AG04450 (cell line): Measurements from ENCODE around the gene ANKDD1A. TPM values are rescaled to one million over a fixed set of nuclear protein-coding genes. Genes with fewer than 3 reads are reported as not detected.

Experiments used
- CTCF ChIA-PET: fragments of 300-600, 350-600 bp; formaldehyde crosslinking; extraction: SDS; loops from one replicate; lab custom pipeline; 2022; ENCODE audit warnings: antibody characterized with exemption, inconsistent platforms; lab: Charles Lee
- POLR2A ChIA-PET: fragments of 350-600 bp; formaldehyde crosslinking; extraction: SDS; loops from one replicate; lab custom pipeline; 2021; ENCODE audit warnings: antibody characterized with exemption, inconsistent platforms; lab: Yijun Ruan, JAX
- DNase-seq: peaks from one replicate; pipeline ENCODE4 v3.0.0-alpha.2; 2011; ENCODE audit warnings: low read depth, low spot score
- H3K27ac ChIP-seq: one replicate; pipeline ENCODE4 v1.5.1; 2012; ENCODE audit warnings: low read depth, low read length, control low read depth
- H3K27me3 ChIP-seq: one replicate; pipeline ENCODE4 v1.6.0; 2012; ENCODE audit warnings: low read length; ENCODE audit not compliant: control insufficient read depth, insufficient read depth
- H3K4me3 ChIP-seq: 2 replicates; pipeline ENCODE4 v1.5.1; 2011; ENCODE audit warnings: mild to moderate bottlenecking, low read depth, low read length, control low read depth
- H3K9me3 ChIP-seq: 2 replicates; pipeline ENCODE4 v1.5.1; 2012; ENCODE audit warnings: low read length; ENCODE audit not compliant: control insufficient read depth, insufficient read depth
- polyA plus RNA-seq: library from polyadenylated mRNA; depleted of rRNA; stranded (reverse); fragments of >200 nt; gene quantifications from 2 replicates; pipeline ENCODE4 v1.2.3, GENCODE V29; 2011
- TF ChIP-seq, protein P1 (sequence below): IDR thresholded peaks from 2 replicates; pipeline ENCODE4 v1.5.1; 2011; ENCODE audit warnings: low read depth, low read length, control low read depth, inconsistent platforms

ANKDD1A gene
- polyA plus RNA-seq, 1 experiment: 4.0 TPM

DNA sequence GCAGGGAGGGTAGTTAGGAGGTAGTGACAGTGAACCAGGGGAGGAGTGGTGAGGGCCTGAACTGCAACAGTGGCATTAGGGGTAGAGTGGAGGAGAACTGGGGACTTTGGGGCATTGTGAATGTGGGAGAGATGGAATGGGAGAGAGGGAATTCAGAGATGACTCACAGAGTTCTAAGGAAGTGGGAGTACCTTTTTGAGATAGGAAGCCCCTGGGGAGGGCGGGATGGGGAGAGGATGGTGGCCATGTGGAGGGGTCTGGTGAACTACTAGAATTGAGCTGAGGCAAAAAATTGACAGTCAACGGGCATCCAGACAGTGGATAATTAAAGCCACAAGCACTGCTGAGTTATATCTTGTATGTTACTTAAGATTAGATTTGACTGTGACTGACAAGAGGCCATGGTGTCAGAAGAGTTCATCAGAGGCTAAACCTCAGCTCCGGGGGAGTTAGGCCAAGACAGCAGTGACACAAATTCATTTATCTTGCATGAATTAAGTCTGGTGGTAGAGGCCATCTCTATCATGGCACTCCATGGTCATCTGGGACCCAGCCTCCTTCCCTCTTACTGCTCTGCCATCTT is 36.0 kb upstream of the ANKDD1A start:
- Histone ChIP-seq H3K4me3 (no peak overlapping the region), H3K27me3 (no peaks in the 10 kb centered on the region), H3K9me3 (no peaks in the 10 kb centered on the region), H3K27ac (no peak overlapping the region)
- ChIA-PET POLR2A (no interaction called here), CTCF (no interaction called here)
- TF ChIP-seq, protein P1, sequence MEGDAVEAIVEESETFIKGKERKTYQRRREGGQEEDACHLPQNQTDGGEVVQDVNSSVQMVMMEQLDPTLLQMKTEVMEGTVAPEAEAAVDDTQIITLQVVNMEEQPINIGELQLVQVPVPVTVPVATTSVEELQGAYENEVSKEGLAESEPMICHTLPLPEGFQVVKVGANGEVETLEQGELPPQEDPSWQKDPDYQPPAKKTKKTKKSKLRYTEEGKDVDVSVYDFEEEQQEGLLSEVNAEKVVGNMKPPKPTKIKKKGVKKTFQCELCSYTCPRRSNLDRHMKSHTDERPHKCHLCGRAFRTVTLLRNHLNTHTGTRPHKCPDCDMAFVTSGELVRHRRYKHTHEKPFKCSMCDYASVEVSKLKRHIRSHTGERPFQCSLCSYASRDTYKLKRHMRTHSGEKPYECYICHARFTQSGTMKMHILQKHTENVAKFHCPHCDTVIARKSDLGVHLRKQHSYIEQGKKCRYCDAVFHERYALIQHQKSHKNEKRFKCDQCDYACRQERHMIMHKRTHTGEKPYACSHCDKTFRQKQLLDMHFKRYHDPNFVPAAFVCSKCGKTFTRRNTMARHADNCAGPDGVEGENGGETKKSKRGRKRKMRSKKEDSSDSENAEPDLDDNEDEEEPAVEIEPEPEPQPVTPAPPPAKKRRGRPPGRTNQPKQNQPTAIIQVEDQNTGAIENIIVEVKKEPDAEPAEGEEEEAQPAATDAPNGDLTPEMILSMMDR: no peak
- no peak for DNase-seq

DNA sequence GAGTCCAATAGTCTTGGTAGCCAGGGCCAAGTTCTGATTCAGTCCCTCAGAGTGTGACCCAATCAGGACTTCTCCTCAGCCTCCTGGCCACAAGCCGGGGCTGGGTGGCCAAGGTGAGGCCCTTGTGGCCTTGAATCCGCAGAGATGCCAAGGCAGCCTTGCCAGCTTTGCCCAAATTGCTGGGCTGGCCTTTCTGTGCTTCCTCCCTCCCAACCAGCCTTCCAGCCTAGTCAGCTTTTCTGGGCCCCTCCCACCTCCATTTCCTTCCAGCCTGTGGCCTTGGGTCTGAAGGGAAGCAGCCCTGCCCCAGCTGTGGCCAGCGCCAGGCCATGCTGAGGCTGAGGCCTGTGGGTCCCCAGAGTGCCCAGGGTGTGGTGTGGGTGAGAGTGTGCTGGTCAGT is 34.3 kb upstream of the ANKDD1A start:
- TF ChIP-seq, protein P1: no peak
- H3K27me3 ChIP-seq: no peaks in the 10 kb centered on the region
- no peak for DNase-seq
- no peak overlapping the region for H3K27ac ChIP-seq
- H3K4me3 ChIP-seq: no peak overlapping the region
- no peaks in the 10 kb centered on the region for H3K9me3 ChIP-seq
- POLR2A ChIA-PET: interaction anchor here (0.6 to 1.0 kb wide), 2 partner anchors 17 to 26 kb away, joined by 3 read pairs; no protein-coding TSS in a partner anchor
- CTCF ChIA-PET: interaction anchor here (0.6 kb wide), 1 partner anchor 77 kb away, joined by 3 read pairs; no protein-coding TSS in a partner anchor

DNA sequence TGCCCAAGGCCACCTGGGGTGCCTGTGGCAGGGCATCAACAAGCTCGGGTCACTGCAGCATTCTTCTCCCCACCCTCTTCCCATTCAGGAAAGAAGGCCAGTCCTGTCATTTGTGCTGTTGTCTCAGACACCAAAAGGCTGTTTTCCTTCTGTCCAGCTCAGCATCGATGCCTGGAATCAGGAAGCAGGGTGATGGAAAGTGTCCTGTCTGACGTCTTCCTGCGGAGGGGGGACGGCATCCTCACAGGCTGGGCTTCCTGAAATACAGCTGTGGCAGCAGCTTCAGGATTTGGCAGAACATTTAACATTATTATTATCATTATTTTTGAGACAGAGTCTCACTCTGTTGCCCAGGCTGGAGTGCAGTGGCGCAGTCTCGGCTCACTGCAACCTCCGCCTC is 33.0 kb upstream of the ANKDD1A start:
- Histone ChIP-seq H3K27ac (no peak overlapping the region), H3K27me3 (no peaks in the 10 kb centered on the region), H3K9me3 (no peaks in the 10 kb centered on the region), H3K4me3 (no peak overlapping the region)
- TF ChIP-seq, protein P1: no peak
- POLR2A ChIA-PET: no interaction called here
- CTCF ChIA-PET: no interaction called here
- DNase-seq: no peak

DNA sequence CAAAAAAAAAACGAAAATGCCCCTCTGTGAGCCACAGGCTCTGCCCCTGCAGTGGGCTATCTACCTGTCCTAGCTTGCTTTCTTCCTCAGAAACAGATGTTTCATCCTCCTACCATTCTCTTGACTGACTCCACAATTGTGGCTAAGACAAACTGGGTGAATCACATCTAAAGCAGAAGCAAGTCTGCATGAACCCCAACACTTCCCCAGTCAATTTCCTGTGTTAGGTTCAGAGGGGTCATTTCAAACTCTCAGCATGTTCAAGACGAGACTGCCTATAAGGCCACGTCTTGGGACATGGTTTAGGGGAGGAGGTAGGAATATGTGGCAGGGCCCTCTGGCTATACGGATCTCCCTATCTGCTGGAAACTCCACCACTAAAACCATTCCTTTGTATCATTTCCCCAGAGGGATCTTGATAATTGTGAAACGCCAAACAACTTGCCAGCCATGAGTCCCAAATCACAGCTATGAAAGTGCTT is 28.6 kb upstream of the ANKDD1A start:
- no peak for DNase-seq
- Histone ChIP-seq H3K27me3 (no peaks in the 10 kb centered on the region), H3K4me3 (no peak overlapping the region), H3K9me3 (no peaks in the 10 kb centered on the region), H3K27ac (peak overlapping the region; percentile 85)
- ChIA-PET CTCF (interaction anchor here (0.7 kb wide), 1 partner anchor 79 kb away, joined by 4 read pairs; no protein-coding TSS in a partner anchor), POLR2A (interaction anchor here (0.7 to 1.6 kb wide), 3 partner anchors 10 to 74 kb away, joined by 3 to 6 read pairs (median 5); no protein-coding TSS in a partner anchor)
- TF ChIP-seq, protein P1: no peak

DNA sequence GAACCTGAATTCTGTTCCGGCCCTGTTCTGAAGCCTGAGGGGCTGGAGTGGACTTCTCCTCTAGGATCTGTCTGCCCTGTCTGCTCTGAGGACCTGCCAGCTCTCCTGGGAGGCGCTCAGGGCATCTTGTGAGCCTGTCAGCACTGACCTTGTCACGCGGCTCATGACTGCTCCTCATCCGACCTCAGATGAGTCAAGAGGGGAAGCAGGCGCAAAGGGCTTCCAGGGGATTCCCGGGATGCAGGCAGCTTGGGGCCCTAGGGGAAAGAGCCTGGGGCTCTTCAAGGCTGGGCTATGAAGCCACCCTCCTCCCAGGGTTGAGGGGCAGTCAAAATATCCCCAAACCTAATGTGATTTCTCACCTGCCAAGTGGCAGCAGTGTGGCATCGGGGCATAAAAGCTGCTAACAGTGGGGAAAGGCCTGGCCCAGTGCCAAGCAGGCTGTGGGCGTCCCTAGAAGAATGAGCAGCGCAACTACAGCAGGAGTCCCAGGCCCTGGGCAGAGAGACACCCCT is 27.6 kb upstream of the ANKDD1A start:
- H3K27me3 ChIP-seq: no peaks in the 10 kb centered on the region
- DNase-seq: peak; percentile 76
- ChIA-PET POLR2A (interaction anchor here (0.6 to 1.1 kb wide), 5 partner anchors 10 to 43 kb away, joined by 3 to 4 read pairs (median 3); no protein-coding TSS in a partner anchor), CTCF (no interaction called here)
- H3K4me3 ChIP-seq: no peak overlapping the region
- TF ChIP-seq, protein P1: no peak
- no peaks in the 10 kb centered on the region for H3K9me3 ChIP-seq
- H3K27ac ChIP-seq: peak overlapping the region; percentile 85
